ENCODE results near the gene EIF3F.

The EIF3F gene

DNA sequence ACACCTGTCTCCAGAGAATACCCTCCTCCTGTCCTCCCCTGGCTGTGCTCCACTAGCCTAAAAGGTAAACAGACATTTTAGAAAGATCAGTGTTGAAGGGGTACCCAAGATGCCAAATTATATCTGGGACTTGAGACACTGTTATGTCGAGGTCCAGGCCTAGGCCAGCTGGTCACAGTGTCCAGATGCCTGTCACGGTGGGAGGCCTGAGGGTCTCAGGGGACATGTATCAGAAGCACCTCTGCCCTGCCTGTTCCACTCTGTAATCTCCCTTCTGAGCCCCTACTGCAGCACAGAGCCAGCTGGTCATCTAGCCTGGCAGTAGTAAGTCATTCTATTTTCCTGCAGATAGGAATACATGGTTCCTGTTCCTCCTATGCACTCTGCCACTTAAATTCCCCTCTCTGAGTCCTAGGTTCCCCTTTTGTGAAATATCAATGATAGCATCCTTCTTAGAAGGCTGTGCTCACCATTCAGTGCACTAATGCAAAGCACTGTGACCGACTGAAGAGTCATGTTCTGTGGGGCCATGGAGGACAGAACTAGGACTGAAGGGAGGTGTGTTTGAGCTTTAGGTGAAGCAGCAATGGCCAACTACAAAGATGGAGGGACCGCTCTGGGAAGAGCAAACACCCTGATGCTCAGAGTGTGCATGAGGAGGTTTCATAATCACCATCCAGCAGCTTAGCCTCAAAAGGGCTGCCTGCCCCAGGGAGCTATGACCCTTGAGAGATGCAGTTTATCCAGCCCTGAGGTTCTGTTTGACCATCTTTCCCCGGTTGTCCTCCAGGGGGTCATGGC is 49.1 kb downstream of the EIF3F start:
- Mint-ChIP-seq H3K4me3 (peak overlapping the region in 1 of 3 experiments; percentile 16), H3K9me3 (no peaks in the 10 kb centered on the region), H3K27ac (peak overlapping the region in 1 of 3 experiments; percentile 46), H3K4me1 (peaks cover 27% of the 10 kb centered on the region), H3K36me3 (ENCODE audit: low read depth) (no peaks in the 10 kb centered on the region), H3K27me3 (ENCODE audit: low read depth) (peaks cover 23% of the 10 kb centered on the region)
- TF ChIP-seq, protein P1, sequence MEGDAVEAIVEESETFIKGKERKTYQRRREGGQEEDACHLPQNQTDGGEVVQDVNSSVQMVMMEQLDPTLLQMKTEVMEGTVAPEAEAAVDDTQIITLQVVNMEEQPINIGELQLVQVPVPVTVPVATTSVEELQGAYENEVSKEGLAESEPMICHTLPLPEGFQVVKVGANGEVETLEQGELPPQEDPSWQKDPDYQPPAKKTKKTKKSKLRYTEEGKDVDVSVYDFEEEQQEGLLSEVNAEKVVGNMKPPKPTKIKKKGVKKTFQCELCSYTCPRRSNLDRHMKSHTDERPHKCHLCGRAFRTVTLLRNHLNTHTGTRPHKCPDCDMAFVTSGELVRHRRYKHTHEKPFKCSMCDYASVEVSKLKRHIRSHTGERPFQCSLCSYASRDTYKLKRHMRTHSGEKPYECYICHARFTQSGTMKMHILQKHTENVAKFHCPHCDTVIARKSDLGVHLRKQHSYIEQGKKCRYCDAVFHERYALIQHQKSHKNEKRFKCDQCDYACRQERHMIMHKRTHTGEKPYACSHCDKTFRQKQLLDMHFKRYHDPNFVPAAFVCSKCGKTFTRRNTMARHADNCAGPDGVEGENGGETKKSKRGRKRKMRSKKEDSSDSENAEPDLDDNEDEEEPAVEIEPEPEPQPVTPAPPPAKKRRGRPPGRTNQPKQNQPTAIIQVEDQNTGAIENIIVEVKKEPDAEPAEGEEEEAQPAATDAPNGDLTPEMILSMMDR (IDR thresholded peaks at IDR 0.05; ENCODE audit: unreplicated experiment in 3 of 3), result no peak

DNA sequence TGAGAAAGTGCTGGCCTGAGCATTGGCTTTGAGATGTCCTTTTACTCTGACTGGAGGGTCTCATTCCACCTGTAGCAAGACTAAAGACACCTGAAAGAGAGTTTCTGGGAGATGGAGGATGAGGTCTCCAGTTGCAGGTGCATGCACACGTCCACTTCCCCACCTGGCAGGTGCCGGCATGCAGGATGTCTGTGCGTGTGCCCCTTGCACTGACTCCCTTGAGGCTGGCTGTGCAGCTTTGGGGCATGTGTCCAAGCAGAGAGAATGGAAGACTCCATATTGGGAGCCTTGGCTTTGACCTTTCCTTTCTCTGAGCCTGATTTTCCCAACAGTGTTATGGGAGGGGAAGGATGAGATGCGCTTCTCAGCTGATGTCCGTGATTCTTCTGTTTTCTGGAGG is 49.8 kb downstream of the EIF3F start:
- Mint-ChIP-seq H3K4me1 (peaks cover 27% of the 10 kb centered on the region), H3K36me3 (ENCODE audit: low read depth) (no peaks in the 10 kb centered on the region), H3K4me3 (no peak overlapping the region), H3K9me3 (no peaks in the 10 kb centered on the region), H3K27ac (no peak overlapping the region), H3K27me3 (ENCODE audit: low read depth) (peaks cover 27% of the 10 kb centered on the region)
- TF ChIP-seq, protein P1 (IDR thresholded peaks at IDR 0.05; ENCODE audit: unreplicated experiment in 3 of 3), result no peak

DNA sequence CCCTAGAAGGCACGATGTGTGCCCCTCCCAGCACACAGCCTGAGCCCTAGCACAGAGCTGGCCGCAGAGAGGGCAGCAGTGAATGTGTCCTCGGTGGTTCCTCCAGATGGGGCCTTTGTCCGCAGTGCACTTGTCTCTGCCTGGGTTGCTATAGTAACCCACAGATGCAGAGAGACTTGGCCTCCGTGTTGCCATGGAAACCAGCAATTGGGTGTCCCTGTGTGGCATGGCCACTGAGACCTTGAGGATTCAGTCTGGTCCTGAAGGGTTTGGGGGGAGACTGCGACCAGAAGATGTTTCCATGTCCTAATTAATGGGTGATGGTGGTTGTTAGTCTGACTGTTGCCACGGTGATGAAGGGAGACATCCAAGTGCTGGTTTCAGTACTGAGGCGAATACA is 51.3 kb downstream of the EIF3F start:
- H3K9me3 Mint-ChIP-seq, result peaks cover 3% of the 10 kb centered on the region
- no peak overlapping the region for H3K27ac Mint-ChIP-seq
- H3K27me3 Mint-ChIP-seq (ENCODE audit: low read depth), result peaks cover 18% of the 10 kb centered on the region
- no peak overlapping the region for H3K4me3 Mint-ChIP-seq
- H3K4me1 Mint-ChIP-seq, result peaks cover 21% of the 10 kb centered on the region
- H3K36me3 Mint-ChIP-seq (ENCODE audit: low read depth), result no peaks in the 10 kb centered on the region
- TF ChIP-seq, protein P1 (IDR thresholded peaks at IDR 0.05; ENCODE audit: unreplicated experiment in 3 of 3), result no peak

DNA sequence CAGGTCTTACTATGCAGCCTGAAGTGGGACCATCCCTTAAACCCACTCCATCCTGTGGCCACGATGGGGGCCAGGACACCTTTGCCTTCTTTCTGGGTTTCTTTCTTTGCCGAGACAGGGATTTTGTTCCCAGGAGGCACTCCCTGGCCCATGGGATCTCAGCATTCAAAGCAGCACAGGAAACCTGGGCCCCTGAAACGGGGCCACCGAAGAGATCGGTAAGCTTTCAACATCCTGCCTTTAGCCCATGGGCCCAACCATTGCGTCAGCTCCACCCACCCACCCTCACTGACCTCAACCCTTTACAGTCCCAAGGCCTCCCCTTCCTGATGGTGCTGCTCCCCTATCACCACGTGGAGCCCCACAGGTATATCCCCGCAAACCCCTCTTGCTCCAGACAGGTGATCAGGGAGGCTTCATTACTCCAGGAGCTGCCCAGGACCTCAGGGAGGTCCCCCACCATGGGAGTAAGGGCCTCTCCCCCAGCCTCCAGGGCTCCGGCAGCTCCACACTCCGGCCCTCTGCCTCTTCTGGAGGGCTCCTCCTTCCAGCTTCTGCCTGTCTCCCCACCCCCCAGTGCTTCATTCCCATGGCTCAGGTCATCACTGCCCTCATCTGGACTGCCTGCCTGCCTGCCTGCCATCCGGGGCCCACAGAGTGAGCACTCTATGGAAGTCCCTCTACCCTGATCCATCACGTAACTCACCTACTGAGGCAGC is 51.8 kb downstream of the EIF3F start:
- Mint-ChIP-seq H3K27me3 (ENCODE audit: low read depth) (peaks cover 17% of the 10 kb centered on the region), H3K4me3 (no peak overlapping the region), H3K9me3 (peaks cover 5% of the 10 kb centered on the region), H3K27ac (no peak overlapping the region), H3K36me3 (ENCODE audit: low read depth) (no peaks in the 10 kb centered on the region), H3K4me1 (peaks cover 18% of the 10 kb centered on the region)
- TF ChIP-seq, protein P1 (IDR thresholded peaks at IDR 0.05; ENCODE audit: unreplicated experiment in 3 of 3), result no peak

DNA sequence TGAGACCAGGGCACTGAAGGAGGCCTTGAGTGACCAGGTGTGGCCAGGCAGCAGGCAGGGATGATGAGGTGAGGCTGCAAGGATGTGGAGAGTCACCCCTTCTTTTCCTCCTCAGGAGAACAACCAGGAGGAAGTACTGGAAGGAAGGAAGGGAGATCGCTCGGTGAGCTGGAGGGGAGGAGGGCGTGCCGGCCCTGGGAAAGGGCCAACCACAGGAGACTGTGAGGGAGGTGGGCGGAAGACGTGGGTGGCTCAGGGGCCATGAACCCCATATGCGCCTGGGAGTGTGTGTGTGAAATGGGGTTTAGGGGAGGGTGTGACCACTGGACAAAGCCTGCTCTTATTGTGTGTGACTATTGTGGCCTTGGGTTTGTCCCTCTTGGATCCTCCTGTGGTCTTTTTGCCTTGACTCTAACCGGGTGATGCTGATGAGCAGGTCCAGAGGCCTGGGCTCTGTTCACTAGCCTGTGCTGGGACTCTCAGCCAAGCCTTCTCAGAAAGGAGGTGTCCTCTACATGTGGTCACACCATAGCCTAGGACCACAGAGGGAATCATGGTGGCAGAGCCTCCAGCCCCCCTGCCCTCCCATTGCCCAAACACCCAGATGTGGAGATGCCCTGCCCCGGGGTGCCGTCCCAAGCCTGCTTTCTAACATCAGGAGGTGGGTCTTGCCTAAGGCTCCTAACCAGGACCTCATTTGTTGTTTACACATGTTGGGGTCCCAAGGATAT is 52.6 kb downstream of the EIF3F start:
- Mint-ChIP-seq H3K9me3 (peaks cover 5% of the 10 kb centered on the region), H3K36me3 (ENCODE audit: low read depth) (no peaks in the 10 kb centered on the region), H3K4me3 (no peak overlapping the region), H3K27me3 (ENCODE audit: low read depth) (peaks cover 21% of the 10 kb centered on the region), H3K27ac (no peak overlapping the region), H3K4me1 (peaks cover 17% of the 10 kb centered on the region)
- TF ChIP-seq, protein P1 (IDR thresholded peaks at IDR 0.05; ENCODE audit: unreplicated experiment in 3 of 3), result no peak

Measured in nephron (organoid).